ENCODE measurements around the gene PCDHGB2.
"Not testable (repeated sequence)": the region's sequence is repeated elsewhere in the genome, so short reads cannot be mapped to it uniquely, and the experiment has no call there.

PCDHGB2 gene

GRCh38 chr5:141373673-141374317, 14.0 kb downstream of the PCDHGB2 start, which contains the start of gene PCDHGA6:
PCDHGA6 (plus strand) TSS chr5:141373891; CDS start chr5:141374084, 193 bp downstream.
- H3K4me3 ChIP-seq (ENCODE audit: low read length, poor library complexity, severe bottlenecking), result no peak within 1 kb of the TSS

DNA sequence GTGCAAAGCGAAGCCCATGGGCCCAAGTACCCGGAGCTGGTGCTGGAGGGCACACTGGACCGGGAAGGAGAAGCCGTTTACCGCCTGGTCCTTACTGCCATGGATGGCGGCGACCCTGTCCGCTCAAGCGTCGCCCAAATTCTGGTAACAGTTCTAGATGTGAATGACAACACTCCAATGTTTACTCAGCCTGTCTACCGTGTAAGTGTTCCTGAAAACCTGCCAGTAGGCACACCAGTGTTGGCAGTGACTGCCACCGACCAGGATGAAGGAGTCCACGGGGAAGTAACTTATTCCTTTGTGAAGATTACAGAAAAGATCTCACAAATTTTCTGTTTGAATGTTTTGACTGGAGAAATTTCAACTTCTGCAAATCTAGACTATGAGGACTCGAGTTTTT, 14.8 kb downstream of the PCDHGB2 start:
- Histone ChIP-seq H4K20me1 (ENCODE audit: insufficient read depth, low read length, poor library complexity, severe bottlenecking) (no peaks in the 10 kb centered on the region), H3K4me2 (ENCODE audit: low read depth, low read length, poor library complexity, severe bottlenecking) (no peak overlapping the region), H3F3A (ENCODE audit: low read depth) (no peaks in the 10 kb centered on the region), H3K36me3 (ENCODE audit: insufficient read depth, low read length) (no peaks in the 10 kb centered on the region), H3K79me2 (ENCODE audit: insufficient read depth, low read length) (no peaks in the 10 kb centered on the region), H3K9me3 (ENCODE audit: insufficient read depth, low read depth, low read length) (peaks cover 2% of the 10 kb centered on the region; the same call in 1 of the 2 replicates), H3K27me3 (ENCODE audit: insufficient read depth, low read length, poor library complexity, severe bottlenecking) (no peaks in the 10 kb centered on the region), H3K4me3 (ENCODE audit: low read length, poor library complexity, severe bottlenecking) (no peak overlapping the region), H3K9me2 (replicated peaks; ENCODE audit: low read depth, low read length) (no peaks in the 10 kb centered on the region), H3K4me1 (ENCODE audit: insufficient read depth, low read length, poor library complexity, severe bottlenecking) (no peaks in the 10 kb centered on the region), H3K9ac (ENCODE audit: low read depth, low read length, poor library complexity, severe bottlenecking) (no peak overlapping the region), H2AFZ (ENCODE audit: low read length) (no peak overlapping the region)
- TF ChIP-seq CTCF (conservative IDR thresholded peaks at IDR 0.05; ENCODE audit: low read length) (no peak), EZH2phosphoT487 (IDR thresholded peaks at IDR 0.05; ENCODE audit: borderline replicate concordance) (no peak)

More at GRCh38 chr5:141373673-141374317, 14.0 kb downstream of the PCDHGB2 start, which contains the start of gene PCDHGA6:
- TF ChIP-seq EZH2phosphoT487 (IDR thresholded peaks at IDR 0.05; ENCODE audit: borderline replicate concordance) (no peak), CTCF (conservative IDR thresholded peaks at IDR 0.05; ENCODE audit: low read length) (no peak)
- Histone ChIP-seq H3K36me3 (ENCODE audit: insufficient read depth, low read length) (no peaks in the 10 kb centered on the region), H3K9ac (ENCODE audit: low read depth, low read length, poor library complexity, severe bottlenecking) (no peak within 1 kb of the TSS), H3K9me2 (replicated peaks; ENCODE audit: low read depth, low read length) (no peaks in the 10 kb centered on the region), H3K9me3 (ENCODE audit: insufficient read depth, low read depth, low read length) (peaks cover 2% of the 10 kb centered on the region; the same call in 1 of the 2 replicates), H3K27me3 (ENCODE audit: insufficient read depth, low read length, poor library complexity, severe bottlenecking) (no peaks in the 10 kb centered on the region), H4K20me1 (ENCODE audit: insufficient read depth, low read length, poor library complexity, severe bottlenecking) (no peaks in the 10 kb centered on the region), H3K4me2 (ENCODE audit: low read depth, low read length, poor library complexity, severe bottlenecking) (no peak within 1 kb of the TSS), H3K4me1 (ENCODE audit: insufficient read depth, low read length, poor library complexity, severe bottlenecking) (no peaks in the 10 kb centered on the region), H3F3A (ENCODE audit: low read depth) (no peaks in the 10 kb centered on the region), H3K79me2 (ENCODE audit: insufficient read depth, low read length) (no peaks in the 10 kb centered on the region), H2AFZ (ENCODE audit: low read length) (no peak within 1 kb of the TSS)

- not testable (repeated sequence) for H3K27me3 ChIP-seq (ENCODE audit: insufficient read depth, low read length, poor library complexity, severe bottlenecking); H3K4me3 ChIP-seq (ENCODE audit: low read length, poor library complexity, severe bottlenecking); H3K4me2 ChIP-seq (ENCODE audit: low read depth, low read length, poor library complexity, severe bottlenecking); H3K79me2 ChIP-seq (ENCODE audit: insufficient read depth, low read length); H3F3A ChIP-seq (ENCODE audit: low read depth); H4K20me1 ChIP-seq (ENCODE audit: insufficient read depth, low read length, poor library complexity, severe bottlenecking); H3K9ac ChIP-seq (ENCODE audit: low read depth, low read length, poor library complexity, severe bottlenecking); H3K9me2 ChIP-seq (replicated peaks; ENCODE audit: low read depth, low read length); H2AFZ ChIP-seq (ENCODE audit: low read length); H3K4me1 ChIP-seq (ENCODE audit: insufficient read depth, low read length, poor library complexity, severe bottlenecking); H3K9me3 ChIP-seq (ENCODE audit: insufficient read depth, low read depth, low read length); H3K36me3 ChIP-seq (ENCODE audit: insufficient read depth, low read length)
- 0 out of 2 replicates have a peak, but pooled peaks have one; percentile 18 for TF ChIP-seq CTCF (conservative IDR thresholded peaks at IDR 0.05; ENCODE audit: low read length)
Observed at GRCh38 chr5:141375444-141376155, 15.8 kb downstream of the PCDHGB2 start.

Measured in Loucy (cell line).